Thoracic aorta (tissue), 2 donors: ENCODE data around the gene CHTF18. TPM values are rescaled to one million over a fixed set of nuclear protein-coding genes. Genes with fewer than 3 reads are reported as not detected.

Source experiments
- ATAC-seq: fragments of 150-250 bp; one replicate; pipeline ENCODE4 v1.8.0; 2017; ENCODE audit warnings: low read depth; ENCODE audit not compliant: insufficient number of reproducible peaks, low FRiP score
- DNase-seq: peaks from one replicate; pipeline ENCODE4 v3.0.0-alpha.2; 2020; ENCODE audit warnings: low spot score
- H3K27ac ChIP-seq, 2 donors: fragments of 200-600 bp; sonication (generic); 1 replicate in 1 of 2; 2 replicates in 1 of 2; pipeline ENCODE4 v1.5.1; 2016; ENCODE audit warnings: mild to moderate bottlenecking in 2 of 2, moderate library complexity in 2 of 2
- H3K27me3 ChIP-seq: fragments of 200-600 bp; sonication (generic); replicated peaks from 2 replicates; pipeline ENCODE4 v1.6.0; 2016; ENCODE audit warnings: mild to moderate bottlenecking; ENCODE audit not compliant: insufficient read depth
- H3K36me3 ChIP-seq: fragments of 200-600 bp; sonication (generic); one replicate; pipeline ENCODE4 v1.5.1; 2016
- H3K4me1 ChIP-seq, 2 donors: fragments of 200-600 bp; sonication (generic); 1 replicate in 1 of 2; 2 replicates in 1 of 2; pipeline versions ENCODE4 v1.5.1 to v1.6.0; 2016; ENCODE audit warnings: low read depth in 2 of 2, mild to moderate bottlenecking in 1 of 2; ENCODE audit not compliant: control insufficient read depth in 1 of 2
- H3K4me3 ChIP-seq: fragments of 200-600 bp; sonication (generic); 2 replicates; pipeline ENCODE4 v1.5.1; 2016; ENCODE audit warnings: mild to moderate bottlenecking
- H3K9me3 ChIP-seq: fragments of 200-600 bp; sonication (generic); 2 replicates; pipeline ENCODE4 v1.5.1; 2016
- total RNA-seq, 2 donors: library from RNA; depleted of rRNA; stranded (reverse); fragments of >200 nt; gene quantifications; one replicate each; pipeline versions ENCODE4 v1.1.0 to v1.2.3, GENCODE V29; 2016
- TF ChIP-seq, protein P1 (sequence below): fragments of 200-600 bp; sonication (generic); IDR thresholded peaks from one replicate; pipeline ENCODE4 v1.5.1; 2019; ENCODE audit warnings: antibody characterized with exemption

CHTF18 gene
- total RNA-seq, 2 donors from 2014 or later, result 10.2 to 15.4 TPM

- Histone ChIP-seq H3K9me3 (no peaks in the 10 kb centered on the region), H3K4me1 (peaks cover 13 to 19% of the 10 kb centered on the region in 2 donors), H3K27me3 (no peaks in the 10 kb centered on the region), H3K27ac (no peak overlapping the region), H3K36me3 (no peaks in the 10 kb centered on the region), H3K4me3 (peak overlapping the region; percentile 79)
- ATAC-seq, result no peak
- TF ChIP-seq, protein P1, sequence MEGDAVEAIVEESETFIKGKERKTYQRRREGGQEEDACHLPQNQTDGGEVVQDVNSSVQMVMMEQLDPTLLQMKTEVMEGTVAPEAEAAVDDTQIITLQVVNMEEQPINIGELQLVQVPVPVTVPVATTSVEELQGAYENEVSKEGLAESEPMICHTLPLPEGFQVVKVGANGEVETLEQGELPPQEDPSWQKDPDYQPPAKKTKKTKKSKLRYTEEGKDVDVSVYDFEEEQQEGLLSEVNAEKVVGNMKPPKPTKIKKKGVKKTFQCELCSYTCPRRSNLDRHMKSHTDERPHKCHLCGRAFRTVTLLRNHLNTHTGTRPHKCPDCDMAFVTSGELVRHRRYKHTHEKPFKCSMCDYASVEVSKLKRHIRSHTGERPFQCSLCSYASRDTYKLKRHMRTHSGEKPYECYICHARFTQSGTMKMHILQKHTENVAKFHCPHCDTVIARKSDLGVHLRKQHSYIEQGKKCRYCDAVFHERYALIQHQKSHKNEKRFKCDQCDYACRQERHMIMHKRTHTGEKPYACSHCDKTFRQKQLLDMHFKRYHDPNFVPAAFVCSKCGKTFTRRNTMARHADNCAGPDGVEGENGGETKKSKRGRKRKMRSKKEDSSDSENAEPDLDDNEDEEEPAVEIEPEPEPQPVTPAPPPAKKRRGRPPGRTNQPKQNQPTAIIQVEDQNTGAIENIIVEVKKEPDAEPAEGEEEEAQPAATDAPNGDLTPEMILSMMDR, result no peak
- DNase-seq, result no peak
Observed at GRCh38 chr16:787321-787966, 976 bp upstream of the CHTF18 start.

GRCh38 chr16:787978-788398 is 432 bp upstream of the CHTF18 start, which contains the start of gene RPUSD1:
TSS of gene RPUSD1 (minus strand) at chr16:788381. CDS start at chr16:787737, 644 bp downstream.
- Histone ChIP-seq H3K4me1 (peaks cover 13 to 19% of the 10 kb centered on the region in 2 donors), H3K27me3 (no peaks in the 10 kb centered on the region), H3K9me3 (no peaks in the 10 kb centered on the region), H3K4me3 (peak within 1 kb of the TSS; percentile 79), H3K27ac (no peak within 1 kb of the TSS), H3K36me3 (no peaks in the 10 kb centered on the region)
- DNase-seq (no peak), ATAC-seq (no peak)
- TF ChIP-seq, protein P1, result no peak

DNA sequence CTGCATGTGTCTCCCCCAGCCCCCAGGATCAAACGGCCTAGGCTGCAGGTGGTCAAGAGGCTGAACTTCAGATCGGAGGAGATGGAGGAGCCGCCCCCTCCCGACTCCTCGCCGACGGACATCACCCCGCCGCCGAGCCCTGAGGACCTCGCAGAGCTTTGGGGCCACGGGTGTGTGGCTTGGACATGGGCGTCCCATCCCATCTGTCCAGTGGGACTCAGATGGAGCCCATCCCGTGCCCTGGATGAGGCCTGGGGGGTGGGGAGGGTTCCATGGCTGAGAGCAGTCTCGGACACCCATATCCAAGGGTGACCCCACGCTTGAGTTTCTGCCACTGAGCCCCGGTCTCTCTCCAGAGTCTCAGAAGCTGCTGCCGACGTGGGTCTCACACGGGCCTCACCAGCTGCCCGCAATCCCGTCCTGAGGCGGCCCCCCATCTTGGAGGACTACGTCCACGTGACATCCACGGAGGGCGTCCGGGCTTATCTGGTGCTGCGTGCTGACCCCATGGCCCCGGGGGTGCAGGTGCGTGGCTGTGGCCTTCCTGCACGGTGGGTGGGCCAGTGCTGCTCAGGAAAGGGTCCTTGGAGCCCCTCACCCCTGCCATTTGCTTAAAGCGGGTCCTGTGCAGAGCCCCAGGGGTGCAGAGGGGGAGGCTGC is 901 bp downstream of the CHTF18 start:
- TF ChIP-seq, protein P1, result no peak
- Histone ChIP-seq H3K4me3 (peak overlapping the region; percentile 72), H3K27ac (no peak overlapping the region), H3K4me1 (peaks cover 13 to 19% of the 10 kb centered on the region in 2 donors), H3K36me3 (no peaks in the 10 kb centered on the region), H3K9me3 (no peaks in the 10 kb centered on the region), H3K27me3 (no peaks in the 10 kb centered on the region)
- ATAC-seq (no peak), DNase-seq (no peak)

- Histone ChIP-seq H3K4me1 (peaks cover 13 to 19% of the 10 kb centered on the region in 2 donors), H3K36me3 (no peaks in the 10 kb centered on the region), H3K27ac (no peak overlapping the region), H3K27me3 (no peaks in the 10 kb centered on the region), H3K9me3 (no peaks in the 10 kb centered on the region), H3K4me3 (no peak overlapping the region)
- TF ChIP-seq, protein P1, result no peak
- no peak for ATAC-seq
- DNase-seq, result no peak
Observed at GRCh38 chr16:790086-790485, 1.7 kb downstream of the CHTF18 start.

DNA sequence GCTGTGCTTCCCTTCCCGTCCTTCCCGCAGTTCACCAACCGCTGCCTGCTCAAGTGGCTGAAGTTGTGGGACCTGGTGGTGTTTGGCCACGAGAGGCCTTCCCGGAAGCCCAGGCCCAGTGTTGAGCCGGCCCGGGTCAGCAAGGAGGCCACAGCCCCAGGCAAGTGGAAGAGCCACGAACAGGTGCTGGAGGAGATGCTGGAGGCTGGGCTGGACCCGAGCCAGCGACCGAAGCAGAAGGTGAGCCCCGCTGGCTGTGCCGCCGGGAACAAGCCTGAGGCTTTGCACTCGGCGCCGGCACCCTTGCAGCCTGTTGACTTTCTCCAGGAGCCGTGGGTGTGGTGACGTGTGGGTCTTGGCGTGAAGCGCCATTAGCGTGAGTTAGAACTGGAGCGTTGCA is 2.7 kb downstream of the CHTF18 start:
- H3K4me1 ChIP-seq, result peaks cover 13 to 19% of the 10 kb centered on the region in 2 donors
- H3K27ac ChIP-seq, result no peak overlapping the region
- H3K36me3 ChIP-seq, result no peaks in the 10 kb centered on the region
- no peak for ATAC-seq
- H3K27me3 ChIP-seq, result no peaks in the 10 kb centered on the region
- H3K4me3 ChIP-seq, result no peak overlapping the region
- DNase-seq, result no peak
- H3K9me3 ChIP-seq, result no peaks in the 10 kb centered on the region
- TF ChIP-seq, protein P1, result no peak
